Measurements from ENCODE around the gene PRDM5. TPM values are rescaled to one million over a fixed set of nuclear protein-coding genes. Genes with fewer than 3 reads are reported as not detected.

Gene PRDM5
- total RNA-seq, 4 donors from 2014 or later = 17.7 to 49.9 (median 44.6) TPM

DNA sequence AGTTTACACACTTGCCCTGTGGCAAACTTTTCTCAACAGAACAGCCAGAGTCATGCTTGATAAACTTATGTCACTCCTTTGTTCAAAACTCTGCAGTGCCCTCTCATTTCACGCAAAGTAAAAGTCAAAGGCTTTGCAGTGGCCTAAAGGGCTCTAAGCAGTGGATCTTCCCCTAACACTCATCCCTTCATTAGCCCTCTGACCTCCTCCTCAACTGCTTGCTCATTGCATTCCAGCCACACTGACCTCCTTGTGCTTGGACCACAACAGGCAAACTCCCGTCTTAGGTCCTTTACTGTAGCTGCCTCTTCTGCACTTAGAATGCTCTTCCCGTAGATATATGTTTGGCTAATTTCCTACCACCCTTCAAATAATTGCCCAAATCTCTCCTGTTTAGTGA lies 5.6 kb downstream of the PRDM5 start:
- no peaks in the 10 kb centered on the region for H3K27me3 ChIP-seq
- no peaks in the 10 kb centered on the region for H3K36me3 ChIP-seq
- TF ChIP-seq POLR2A (IDR thresholded peaks at IDR 0.05) = no peak
- TF ChIP-seq, protein P1, sequence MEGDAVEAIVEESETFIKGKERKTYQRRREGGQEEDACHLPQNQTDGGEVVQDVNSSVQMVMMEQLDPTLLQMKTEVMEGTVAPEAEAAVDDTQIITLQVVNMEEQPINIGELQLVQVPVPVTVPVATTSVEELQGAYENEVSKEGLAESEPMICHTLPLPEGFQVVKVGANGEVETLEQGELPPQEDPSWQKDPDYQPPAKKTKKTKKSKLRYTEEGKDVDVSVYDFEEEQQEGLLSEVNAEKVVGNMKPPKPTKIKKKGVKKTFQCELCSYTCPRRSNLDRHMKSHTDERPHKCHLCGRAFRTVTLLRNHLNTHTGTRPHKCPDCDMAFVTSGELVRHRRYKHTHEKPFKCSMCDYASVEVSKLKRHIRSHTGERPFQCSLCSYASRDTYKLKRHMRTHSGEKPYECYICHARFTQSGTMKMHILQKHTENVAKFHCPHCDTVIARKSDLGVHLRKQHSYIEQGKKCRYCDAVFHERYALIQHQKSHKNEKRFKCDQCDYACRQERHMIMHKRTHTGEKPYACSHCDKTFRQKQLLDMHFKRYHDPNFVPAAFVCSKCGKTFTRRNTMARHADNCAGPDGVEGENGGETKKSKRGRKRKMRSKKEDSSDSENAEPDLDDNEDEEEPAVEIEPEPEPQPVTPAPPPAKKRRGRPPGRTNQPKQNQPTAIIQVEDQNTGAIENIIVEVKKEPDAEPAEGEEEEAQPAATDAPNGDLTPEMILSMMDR (IDR thresholded peaks at IDR 0.05) = no peak
- intact Hi-C loops (cut with DNase I) = no loop called here
- DNase-seq = no peak
- no peak overlapping the region for H3K4me3 ChIP-seq (replicated peaks in 1 of 3)
- H3K9me3 ChIP-seq = no peaks in the 10 kb centered on the region
- H3K4me1 ChIP-seq = peaks cover 20 to 28% of the 10 kb centered on the region in 2 donors
- no peak overlapping the region for H3K27ac ChIP-seq
- WGBS, 2 donors = 67 to 91% methylated on average over 2 to 3 of the region's 3 CpGs

DNA sequence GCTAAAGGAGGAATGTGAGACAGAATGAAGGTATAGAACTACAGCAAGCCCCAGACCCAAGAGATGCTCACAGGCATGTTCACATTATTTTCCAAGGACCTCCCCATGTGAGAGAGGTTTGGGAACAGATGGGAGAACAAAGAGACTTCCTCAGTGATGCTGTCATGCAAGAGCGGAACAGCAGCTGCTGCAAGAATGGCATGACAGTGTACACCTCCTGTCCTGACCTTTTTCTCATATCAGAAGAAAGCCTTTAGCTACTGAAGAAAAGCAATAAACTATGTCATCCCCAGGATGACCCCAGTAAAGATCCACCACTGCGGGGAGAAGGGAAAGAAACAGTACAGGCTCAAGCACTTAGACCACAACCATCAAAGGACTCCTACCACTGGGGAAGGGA lies 7.2 kb downstream of the PRDM5 start:
- no peak overlapping the region for H3K4me3 ChIP-seq (replicated peaks in 1 of 3)
- H3K36me3 ChIP-seq = no peaks in the 10 kb centered on the region
- no peak for DNase-seq
- TF ChIP-seq, protein P1 (IDR thresholded peaks at IDR 0.05) = no peak
- no peak for TF ChIP-seq POLR2A (IDR thresholded peaks at IDR 0.05)
- intact Hi-C loops (cut with DNase I) = no loop called here
- H3K4me1 ChIP-seq = peaks cover 14 to 16% of the 10 kb centered on the region in 2 donors
- no peaks in the 10 kb centered on the region for H3K27me3 ChIP-seq
- WGBS, 2 donors = 94 to 100% methylated on average over 2 of the region's 2 CpGs
- no peak overlapping the region for H3K27ac ChIP-seq
- no peaks in the 10 kb centered on the region for H3K9me3 ChIP-seq

DNA sequence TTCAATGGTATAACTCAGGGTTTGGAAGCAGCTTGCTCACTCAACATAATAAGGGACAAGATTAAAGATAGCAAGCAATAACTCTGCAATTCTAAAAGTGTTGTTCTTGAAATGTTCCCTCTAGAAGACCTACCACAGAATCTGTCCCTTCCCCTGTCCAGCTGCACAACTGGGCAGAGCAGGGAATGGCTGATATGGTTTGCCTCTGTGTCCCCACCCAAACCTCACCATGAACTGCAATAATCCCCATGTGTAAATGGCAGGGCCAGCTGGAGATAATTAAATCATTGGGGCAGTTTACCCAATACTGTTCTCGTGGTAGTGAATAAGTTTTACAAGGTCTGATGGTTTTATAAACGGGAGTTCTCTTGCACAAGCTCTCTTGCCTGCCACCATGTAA lies 19.1 kb downstream of the PRDM5 start:
- DNase-seq = no peak
- intact Hi-C loops (cut with DNase I) = no loop called here
- no peaks in the 10 kb centered on the region for H3K4me1 ChIP-seq
- no peaks in the 10 kb centered on the region for H3K9me3 ChIP-seq
- no peaks in the 10 kb centered on the region for H3K27me3 ChIP-seq
- H3K27ac ChIP-seq = no peak overlapping the region
- H3K4me3 ChIP-seq (replicated peaks in 1 of 3) = no peak overlapping the region
- TF ChIP-seq, protein P1 (IDR thresholded peaks at IDR 0.05) = no peak
- no peak for TF ChIP-seq POLR2A (IDR thresholded peaks at IDR 0.05)
- H3K36me3 ChIP-seq = no peaks in the 10 kb centered on the region
- 86 to 96% methylated on average over 2 of the region's 2 CpGs for WGBS, 2 donors

DNA sequence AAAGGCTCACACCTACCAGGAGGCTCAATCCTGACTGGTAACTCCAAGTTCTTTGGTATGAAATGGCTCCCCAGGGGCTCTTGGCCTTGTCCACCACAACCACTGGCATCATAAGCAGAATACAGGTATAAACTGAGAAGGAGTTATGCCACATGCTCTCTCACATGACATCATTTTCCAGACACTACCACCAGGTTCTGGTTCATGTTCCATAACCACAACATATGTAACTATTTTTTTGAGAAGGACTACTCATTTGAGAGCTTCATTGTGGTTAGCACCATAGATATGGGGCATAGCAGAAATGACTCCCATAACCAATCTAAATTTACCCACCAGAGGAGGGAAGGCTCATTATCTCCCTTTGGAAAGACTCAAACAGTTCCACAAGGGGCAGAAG lies 19.6 kb downstream of the PRDM5 start:
- Histone ChIP-seq H3K27me3 (no peaks in the 10 kb centered on the region), H3K4me3 (replicated peaks in 1 of 3) (no peak overlapping the region), H3K36me3 (no peaks in the 10 kb centered on the region), H3K9me3 (no peaks in the 10 kb centered on the region), H3K4me1 (no peaks in the 10 kb centered on the region), H3K27ac (no peak overlapping the region)
- TF ChIP-seq POLR2A (IDR thresholded peaks at IDR 0.05) = no peak
- TF ChIP-seq, protein P1 (IDR thresholded peaks at IDR 0.05) = no peak
- intact Hi-C loops (cut with DNase I) = no loop called here
- DNase-seq = no peak

DNA sequence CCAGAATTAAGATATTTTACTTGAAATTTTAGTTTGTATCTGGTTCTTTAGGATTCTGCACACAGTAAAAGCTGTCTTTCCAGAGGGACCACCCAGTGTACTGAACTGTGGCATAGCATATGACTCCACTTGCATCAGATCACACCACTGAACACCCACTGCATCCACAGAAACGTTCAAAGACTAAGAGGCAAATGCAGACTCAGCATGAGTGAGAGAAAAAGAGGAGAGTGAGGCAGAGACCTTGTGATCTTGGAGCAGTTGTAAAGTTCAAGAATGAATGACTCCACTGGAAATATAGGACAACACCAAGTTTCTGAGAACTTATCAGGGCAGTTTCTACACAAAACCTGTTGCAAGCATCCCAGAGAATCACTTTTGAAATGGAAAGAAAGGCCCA lies 20.8 kb downstream of the PRDM5 start:
- intact Hi-C loops (cut with DNase I) = no loop called here
- H3K27ac ChIP-seq = no peak overlapping the region
- H3K4me1 ChIP-seq = no peaks in the 10 kb centered on the region
- H3K27me3 ChIP-seq = no peaks in the 10 kb centered on the region
- 67 to 84% methylated on average over 1 of the region's 1 CpG for WGBS, 2 donors
- TF ChIP-seq POLR2A (IDR thresholded peaks at IDR 0.05) = no peak
- TF ChIP-seq, protein P1 (IDR thresholded peaks at IDR 0.05) = no peak
- H3K36me3 ChIP-seq = no peaks in the 10 kb centered on the region
- no peaks in the 10 kb centered on the region for H3K9me3 ChIP-seq
- H3K4me3 ChIP-seq (replicated peaks in 1 of 3) = no peak overlapping the region
- no peak for DNase-seq

Data from thyroid gland (tissue), 4 donors.